ENCODE measurements around the gene INKA2. TPM values are rescaled to one million over a fixed set of nuclear protein-coding genes. Genes with fewer than 3 reads are reported as not detected.

The INKA2 gene
- total RNA-seq, 4 donors from 2014 or later = 0.51 to 16.4 (median 6.4) TPM; not detected in 1

- no peak for DNase-seq
- H3K9me3 ChIP-seq = no peaks in the 10 kb centered on the region
- no peaks in the 10 kb centered on the region for H3K4me1 ChIP-seq
- no peaks in the 10 kb centered on the region for H3K27me3 ChIP-seq
- TF ChIP-seq POLR2A (IDR thresholded peaks at IDR 0.05) = no peak
- TF ChIP-seq, protein P1, sequence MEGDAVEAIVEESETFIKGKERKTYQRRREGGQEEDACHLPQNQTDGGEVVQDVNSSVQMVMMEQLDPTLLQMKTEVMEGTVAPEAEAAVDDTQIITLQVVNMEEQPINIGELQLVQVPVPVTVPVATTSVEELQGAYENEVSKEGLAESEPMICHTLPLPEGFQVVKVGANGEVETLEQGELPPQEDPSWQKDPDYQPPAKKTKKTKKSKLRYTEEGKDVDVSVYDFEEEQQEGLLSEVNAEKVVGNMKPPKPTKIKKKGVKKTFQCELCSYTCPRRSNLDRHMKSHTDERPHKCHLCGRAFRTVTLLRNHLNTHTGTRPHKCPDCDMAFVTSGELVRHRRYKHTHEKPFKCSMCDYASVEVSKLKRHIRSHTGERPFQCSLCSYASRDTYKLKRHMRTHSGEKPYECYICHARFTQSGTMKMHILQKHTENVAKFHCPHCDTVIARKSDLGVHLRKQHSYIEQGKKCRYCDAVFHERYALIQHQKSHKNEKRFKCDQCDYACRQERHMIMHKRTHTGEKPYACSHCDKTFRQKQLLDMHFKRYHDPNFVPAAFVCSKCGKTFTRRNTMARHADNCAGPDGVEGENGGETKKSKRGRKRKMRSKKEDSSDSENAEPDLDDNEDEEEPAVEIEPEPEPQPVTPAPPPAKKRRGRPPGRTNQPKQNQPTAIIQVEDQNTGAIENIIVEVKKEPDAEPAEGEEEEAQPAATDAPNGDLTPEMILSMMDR (IDR thresholded peaks at IDR 0.05) = no peak
- intact Hi-C loops (cut with DNase I; ENCODE audit: low total_unique reads) = no loop called here
- H3K36me3 ChIP-seq = no peaks in the 10 kb centered on the region
- H3K27ac ChIP-seq = peak overlapping the region; percentile 12 to 17
- H3K4me3 ChIP-seq = no peak overlapping the region
These were observed 31.7 kb upstream of the INKA2 start for GRCh38 chr1:111770916-111771315.

DNA sequence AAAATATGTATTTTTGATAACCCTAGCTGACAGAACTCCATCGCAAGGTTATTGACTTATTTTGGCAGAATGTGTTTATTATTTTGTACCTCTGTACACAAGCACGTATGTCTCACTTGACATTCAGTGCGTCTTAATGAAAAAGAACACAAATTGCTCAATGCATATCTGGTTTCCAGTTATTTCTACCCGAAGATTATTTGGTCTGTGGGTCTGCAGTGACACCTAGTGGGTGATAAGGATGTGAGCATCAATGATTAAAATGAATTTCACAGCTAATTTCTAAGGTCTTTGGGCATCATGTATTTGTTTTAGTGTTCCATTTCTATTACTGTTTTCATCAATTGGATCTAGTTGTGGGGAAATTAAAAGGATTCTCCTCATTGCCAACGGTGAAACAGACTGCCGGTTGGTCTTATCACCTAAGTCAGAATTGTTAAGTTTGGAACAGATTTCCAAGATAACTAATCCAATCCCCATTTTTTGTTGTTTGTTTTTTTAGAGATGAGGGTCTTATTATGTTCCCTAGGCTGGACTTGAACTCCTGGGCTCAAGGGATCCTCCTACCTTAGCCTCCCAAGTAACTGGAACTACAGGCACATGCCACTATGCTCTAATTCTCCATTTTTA lies 30.4 kb upstream of the INKA2 start:
- no peaks in the 10 kb centered on the region for H3K36me3 ChIP-seq
- H3K4me1 ChIP-seq = no peaks in the 10 kb centered on the region
- no peak overlapping the region for H3K27ac ChIP-seq
- DNase-seq = peak in 1 of 2 donors; percentile 60
- intact Hi-C loops (cut with DNase I; ENCODE audit: low total_unique reads) = no loop called here
- no peak overlapping the region for H3K4me3 ChIP-seq
- TF ChIP-seq, protein P1 (IDR thresholded peaks at IDR 0.05) = peak; percentile 79 to 94 (median 88)
- TF ChIP-seq POLR2A (IDR thresholded peaks at IDR 0.05) = no peak
- no peaks in the 10 kb centered on the region for H3K27me3 ChIP-seq
- H3K9me3 ChIP-seq = no peaks in the 10 kb centered on the region

DNA sequence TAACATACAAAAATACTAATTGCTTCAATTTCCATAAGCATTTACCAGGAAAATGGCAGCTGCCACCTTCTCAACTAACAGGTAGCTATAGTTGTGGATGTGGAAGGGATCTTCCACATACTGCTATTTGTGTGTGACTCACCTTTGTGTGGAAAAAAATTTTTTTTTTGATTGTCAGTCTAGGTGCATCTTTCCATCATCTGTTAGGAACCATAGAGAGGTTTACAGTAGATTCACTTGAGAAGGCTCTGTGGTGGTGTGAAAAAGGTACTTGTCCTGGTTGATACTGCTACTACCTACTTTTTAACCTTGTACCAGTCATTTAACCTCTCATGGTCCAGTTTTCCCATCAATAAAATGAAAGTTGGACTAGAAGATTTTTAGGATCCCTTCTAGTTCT lies 29.4 kb upstream of the INKA2 start:
- H3K27ac ChIP-seq = no peak overlapping the region

GRCh38 chr1:111768023-111768422 lies 28.8 kb upstream of the INKA2 start:
- no peak for DNase-seq
- Histone ChIP-seq H3K4me3 (no peak overlapping the region), H3K4me1 (no peaks in the 10 kb centered on the region), H3K27me3 (no peaks in the 10 kb centered on the region), H3K27ac (no peak overlapping the region), H3K9me3 (no peaks in the 10 kb centered on the region), H3K36me3 (no peaks in the 10 kb centered on the region)
- intact Hi-C loops (cut with DNase I; ENCODE audit: low total_unique reads) = no loop called here
- TF ChIP-seq, protein P1 (IDR thresholded peaks at IDR 0.05) = no peak
- no peak for TF ChIP-seq POLR2A (IDR thresholded peaks at IDR 0.05)

More for the DNA sequence above, 29.4 kb upstream of the INKA2 start:
- TF ChIP-seq, protein P1 (IDR thresholded peaks at IDR 0.05) = no peak
- TF ChIP-seq POLR2A (IDR thresholded peaks at IDR 0.05) = no peak
- H3K27me3 ChIP-seq = no peaks in the 10 kb centered on the region
- intact Hi-C loops (cut with DNase I; ENCODE audit: low total_unique reads) = no loop called here
- H3K36me3 ChIP-seq = no peaks in the 10 kb centered on the region
- no peak overlapping the region for H3K4me3 ChIP-seq
- H3K4me1 ChIP-seq = no peaks in the 10 kb centered on the region
- H3K9me3 ChIP-seq = no peaks in the 10 kb centered on the region
- no peak for DNase-seq

GRCh38 chr1:111762332-111762731 lies 23.1 kb upstream of the INKA2 start:
- Histone ChIP-seq H3K4me1 (no peaks in the 10 kb centered on the region), H3K36me3 (no peaks in the 10 kb centered on the region), H3K9me3 (no peaks in the 10 kb centered on the region), H3K27ac (no peak overlapping the region), H3K4me3 (no peak overlapping the region), H3K27me3 (no peaks in the 10 kb centered on the region)
- DNase-seq = no peak
- intact Hi-C loops (cut with DNase I; ENCODE audit: low total_unique reads) = no loop called here
- TF ChIP-seq, protein P1 (IDR thresholded peaks at IDR 0.05) = no peak
- no peak for TF ChIP-seq POLR2A (IDR thresholded peaks at IDR 0.05)
